GM12878 (cell line): Measurements from ENCODE around the gene ATG14. TPM values are rescaled to one million over a fixed set of nuclear protein-coding genes. Genes with fewer than 3 reads are reported as not detected.

ENCODE experiments used
- ATAC-seq: fragments of 200-7000 bp; cut with Tn5 transposase; 3 replicates; pipeline ENCODE4 v1.9.1; 2020; ENCODE audit warnings: mild to moderate bottlenecking, moderate library complexity
- BruUV-seq: library from RNA; stranded (reverse); fragments of 400-500 nt; replicated peaks from 2 replicates; lab custom pipeline; 2021; lab: Mats Ljungman, UMichigan
- CTCF ChIA-PET: fragments of 300-600 bp; sonication (Branson Sonifier 250); formaldehyde crosslinking; extraction: SDS; loops from one replicate; lab custom pipeline; 2021; ENCODE audit warnings: inconsistent platforms; lab: Yijun Ruan, JAX
- POLR2A ChIA-PET: fragments of 350-600 bp; formaldehyde crosslinking; extraction: SDS; loops from one replicate; lab custom pipeline; 2021; ENCODE audit warnings: inconsistent platforms; lab: Charles Lee
- RAD21 ChIA-PET: fragments of 300-600 bp; sonication (Branson Sonifier 250); formaldehyde crosslinking; loops from one replicate; lab custom pipeline; 2023; ENCODE audit warnings: antibody characterized with exemption; ENCODE audit not compliant: unreplicated experiment; lab: Charles Lee
- SMC1A ChIA-PET: fragments of 300-600 bp; sonication (Branson Sonifier 250); formaldehyde crosslinking; loops from one replicate; lab custom pipeline; 2023; ENCODE audit not compliant: unreplicated experiment, uncharacterized antibody; lab: Charles Lee
- DNase-seq: peaks from one replicate; pipeline ENCODE4 v3.0.0-alpha.2; 2011; ENCODE audit warnings: low read depth, low spot score
- FAIRE-seq: peaks from 3 replicates; lab custom pipeline; 2011; peaks lifted over from hg19 to GRCh38; lab: Jason Lieb, UNC
- H2AFZ ChIP-seq: 2 replicates; pipeline ENCODE4 v1.6.0; 2011; ENCODE audit warnings: low read depth, low read length, control low read depth; ENCODE audit not compliant: control insufficient read depth
- H3K27ac ChIP-seq: 2 replicates; pipeline ENCODE4 v1.5.1; 2011; ENCODE audit warnings: control low read depth; ENCODE audit not compliant: control insufficient read depth, insufficient read depth
- H3K27me3 ChIP-seq, 2 experiments: replicated peaks in 1 of 2; 2 replicates each; pipeline versions ENCODE4 v1.6.0 to v1.6.1; 2011; ENCODE audit warnings: low read length in 1 of 2; ENCODE audit not compliant: control insufficient read depth in 2 of 2, insufficient read depth in 2 of 2
- H3K36me3 ChIP-seq, 2 experiments: 2 replicates each; pipeline ENCODE4 v1.5.1; 2011; ENCODE audit warnings: low read length in 1 of 2; ENCODE audit not compliant: control insufficient read depth in 2 of 2, insufficient read depth in 2 of 2
- H3K4me1 ChIP-seq: 2 replicates; pipeline ENCODE4 v1.6.1; 2011; ENCODE audit warnings: mild to moderate bottlenecking, low read length, moderate library complexity, mixed read lengths; ENCODE audit not compliant: control insufficient read depth, insufficient read depth
- H3K4me2 ChIP-seq: 2 replicates; pipeline ENCODE4 v1.6.0; 2011; ENCODE audit warnings: control low read depth; ENCODE audit not compliant: control insufficient read depth, insufficient read depth
- H3K4me3 ChIP-seq: fragments of 200-600 bp; sonication (generic); 2 replicates; pipeline ENCODE4 v1.5.1; 2016
- H3K79me2 ChIP-seq: 2 replicates; pipeline ENCODE4 v1.6.0; 2011; ENCODE audit warnings: low read length; ENCODE audit not compliant: control insufficient read depth, insufficient read depth
- H3K9ac ChIP-seq: 2 replicates; pipeline ENCODE4 v1.8.0; 2011; ENCODE audit warnings: low read length, control low read depth, mixed read lengths; ENCODE audit not compliant: control insufficient read depth, insufficient read depth
- H3K9me3 ChIP-seq: replicated peaks from 3 replicates; pipeline ENCODE4 v1.5.1; 2011; ENCODE audit warnings: mild to moderate bottlenecking, low read length; ENCODE audit not compliant: control insufficient read depth, insufficient read depth
- H4K20me1 ChIP-seq: 2 replicates; pipeline ENCODE4 v1.6.0; 2011; ENCODE audit not compliant: control insufficient read depth, insufficient read depth
- BCL11A ChIP-seq: IDR thresholded peaks from 2 replicates; pipeline ENCODE4 v1.6.1; 2011; ENCODE audit warnings: low read depth, low read length
- EZH2 ChIP-seq: IDR thresholded peaks from 2 replicates; pipeline ENCODE4 v1.6.1; 2012; ENCODE audit warnings: low read depth, mild to moderate bottlenecking, control low read depth, inconsistent platforms, low read length, borderline replicate concordance; ENCODE audit not compliant: control insufficient read depth
- SMAD1 ChIP-seq: fragments of 450-650 bp; IDR thresholded peaks from 2 replicates; pipeline ENCODE4 v1.6.1; 2018; ENCODE audit warnings: mild to moderate bottlenecking, low read depth; ENCODE audit not compliant: partially characterized antibody
- SMARCA5 ChIP-seq: fragments of 450-650 bp; IDR thresholded peaks from 2 replicates; pipeline ENCODE4 v1.6.1; 2017; ENCODE audit warnings: mild to moderate bottlenecking
- SPI1 ChIP-seq: IDR thresholded peaks from 2 replicates; pipeline ENCODE4 v1.6.1; 2011; ENCODE audit warnings: low read depth, mild to moderate bottlenecking, low read length, moderate library complexity, borderline replicate concordance; ENCODE audit not compliant: insufficient read depth
- SRF ChIP-seq, 2 experiments: IDR thresholded peaks; 2 replicates each; pipeline ENCODE4 v1.6.1; 2011; ENCODE audit warnings: low read depth in 2 of 2, low read length in 2 of 2, mild to moderate bottlenecking in 1 of 2, moderate library complexity in 1 of 2
- TAF1 ChIP-seq: IDR thresholded peaks from 2 replicates; pipeline ENCODE4 v1.6.1; 2011; ENCODE audit warnings: mild to moderate bottlenecking, low read depth, low read length, borderline replicate concordance
- TBL1XR1 ChIP-seq: IDR thresholded peaks from 2 replicates; pipeline ENCODE4 v1.6.1; 2012; ENCODE audit warnings: low read depth, low read length, improper control_type of control experiment
- ZNF217 ChIP-seq: fragments of 450-650 bp; IDR thresholded peaks from 2 replicates; pipeline ENCODE4 v1.6.1; 2017; ENCODE audit warnings: antibody characterized with exemption, mild to moderate bottlenecking
- WGBS: methylation state at CpG from one replicate; pipeline ENCODE4 v1.1.6; 2016; ENCODE audit warnings: low lambda C conversion rate; ENCODE audit not compliant: insufficient replicate concordance, insufficient coverage; ENCODE audit errors: missing lambda C conversion rate; 5-methylcytosine and 5-hydroxymethylcytosine counted together
- in situ Hi-C: fragments of 300-500 bp; cut with MboI; formaldehyde crosslinking; loops from 9 replicates; pipeline ENCODE4 v1.14.3; 2018; ENCODE audit warnings: mixed read lengths
- intact Hi-C: fragments of 100-400 bp; cut with micrococcal nuclease; formaldehyde crosslinking; loops from one replicate; pipeline ENCODE4 v1.14.2; 2022; ENCODE audit not compliant: unreplicated experiment
- polyA plus RNA-seq, 11 experiments: library from polyadenylated mRNA; depleted of rRNA in 4 of 11; unstranded in 6 of 11; stranded (reverse) in 5 of 11; fragments of >200 nt; fragmentation: Nextera tagmentation in 4 of 11; fragmentation: Illumina TruSeq in 1 of 11; extraction: Ambion mirVana in 4 of 11; extraction: Trizol in 1 of 11; gene quantifications; 1 replicate in 1 of 11; 2 replicates in 10 of 11; pipeline versions ENCODE4 v1.2.1 to v1.2.3, GENCODE V29; 2011 to 2016; ENCODE audit warnings: inconsistent platforms in 2 of 11, missing spikeins in 2 of 11, low read depth in 1 of 11
- total RNA-seq, 4 experiments: library from RNA; depleted of rRNA in 3 of 4; stranded (reverse); fragments of >200 nt in 3 of 4; fragmentation: Illumina TruSeq in 1 of 4; extraction: Trizol in 1 of 4; gene quantifications; 2 replicates each; pipeline versions ENCODE4 v1.2.1 to v1.2.3, GENCODE V29; 2013 to 2021

ATG14 gene
- total and polyA plus RNA-seq, 10 of the 15 experiments (the other 5 are each of a cell fraction or from before 2014, with no cell fraction given): 1.1 to 6.4 (median 5.0) TPM

GRCh38 chr14:55361190-55361589 is 50.4 kb downstream of the ATG14 start:
- BruUV-seq: no TSS peak
- no peak overlapping the region for H3K4me2 ChIP-seq
- ChIA-PET SMC1A (interaction anchor here (0.9 to 1.9 kb wide), 4 partner anchors 12 to 91 kb away, joined by 3 to 5 read pairs (median 4); no protein-coding TSS in a partner anchor), POLR2A (interaction anchor here (0.9 kb wide), 1 partner anchor 13 kb away, joined by 3 read pairs; no protein-coding TSS in a partner anchor), RAD21 (interaction anchor here (1.5 kb wide), 1 partner anchor 169 kb away, joined by 3 read pairs; no protein-coding TSS in a partner anchor), CTCF (interaction anchor here (0.6 to 1.5 kb wide), 6 partner anchors 12 to 147 kb away, joined by 3 to 6 read pairs (median 4); no protein-coding TSS in a partner anchor)
- H3K9ac ChIP-seq: no peak overlapping the region
- H3K36me3 ChIP-seq: no peaks in the 10 kb centered on the region; a peak in 1 of 4 replicates
- intact Hi-C loops: no loop called here
- ATAC-seq (no peak), DNase-seq (no peak), FAIRE-seq (no peak)
- no peak for TF ChIP-seq SMARCA5
- no peaks in the 10 kb centered on the region for H3K9me3 ChIP-seq
- 95% methylated on average over 2 of the region's 2 CpGs for whole genome bisulfite sequencing
- H3K4me3 ChIP-seq: no peak overlapping the region
- H3K27me3 ChIP-seq: no peaks in the 10 kb centered on the region
- H3K27ac ChIP-seq: no peak overlapping the region
- H3K79me2 ChIP-seq: no peaks in the 10 kb centered on the region
- no peaks in the 10 kb centered on the region for H4K20me1 ChIP-seq
- H3K4me1 ChIP-seq: no peaks in the 10 kb centered on the region
- in situ Hi-C loops: no loop called here
- no peak overlapping the region for H2AFZ ChIP-seq

- SMC1A ChIA-PET: interaction anchor here (0.7 kb wide), 1 partner anchor 16 kb away, joined by 3 read pairs; no protein-coding TSS in a partner anchor
- Histone ChIP-seq H3K27me3 (no peaks in the 10 kb centered on the region), H3K4me2 (no peak overlapping the region), H4K20me1 (no peaks in the 10 kb centered on the region), H3K4me1 (no peaks in the 10 kb centered on the region), H2AFZ (no peak overlapping the region), H3K79me2 (no peaks in the 10 kb centered on the region), H3K9ac (no peak overlapping the region), H3K9me3 (no peaks in the 10 kb centered on the region), H3K36me3 (peaks cover 0 to 4% of the 10 kb centered on the region in 2 experiments; a peak in 3 of 4 replicates), H3K4me3 (no peak overlapping the region), H3K27ac (no peak overlapping the region)
- RAD21 ChIA-PET: interaction anchor here (0.5 kb wide), 1 partner anchor 78 kb away, joined by 3 read pairs; no protein-coding TSS in a partner anchor
- POLR2A ChIA-PET: no interaction called here
- ATAC-seq (no peak), FAIRE-seq (no peak), DNase-seq (no peak)
- 97% methylated on average over 4 of the region's 4 CpGs for WGBS
- TF ChIP-seq SRF (IDR thresholded peaks at IDR 0.05; ENCODE audit: low read depth in 2 of 2, low read length in 2 of 2) (no peak), EZH2 (no peak), SMAD1 (no peak), TBL1XR1 (no peak), BCL11A (no peak), SPI1 (no peak), ZNF217 (no peak), TAF1 (no peak)
- BruUV-seq: no TSS peak
- in situ Hi-C loops: no loop called here
- CTCF ChIA-PET: interaction anchor here (1.0 to 13.6 kb wide), 5 partner anchors 14 to 147 kb away, joined by 3 to 255 read pairs (median 3); partner anchors contain the start of gene FBXO34
- intact Hi-C loops: no loop called here
These were observed 52.3 kb downstream of the ATG14 start for GRCh38 chr14:55359307-55359706.
